Left lung (tissue), 10 donors: ENCODE measurements around the gene CREB5. TPM values are rescaled to one million over a fixed set of nuclear protein-coding genes. Genes with fewer than 3 reads are reported as not detected.

ENCODE experiments used
- ATAC-seq: fragments of 200-7000 bp; cut with Tn5 transposase; one replicate; pipeline ENCODE4 v1.9.1; 2020; ENCODE audit warnings: moderate library complexity
- DNase-seq, 4 donors: peaks; one replicate each; pipeline ENCODE4 v3.0.0-alpha.2; 2013 to 2020
- H3K27ac ChIP-seq, 2 donors: fragments of 200-600 bp; sonication (generic) in 1 of 2; one replicate each; pipeline versions ENCODE4 v1.5.0 to v1.8.0; 2020 to 2021
- H3K27me3 ChIP-seq, 2 donors: fragments of 200-600 bp; sonication (generic) in 1 of 2; one replicate each; pipeline versions ENCODE4 v1.5.0 to v1.8.0; 2020 to 2021
- H3K36me3 ChIP-seq, 2 donors: fragments of 200-600 bp; sonication (generic) in 1 of 2; one replicate each; pipeline versions ENCODE4 v1.5.0 to v1.8.0; 2020 to 2021
- H3K4me1 ChIP-seq, 2 donors: fragments of 200-600 bp; one replicate each; pipeline ENCODE4 v1.8.0; 2021
- H3K4me3 ChIP-seq, 2 donors: fragments of 200-600 bp; sonication (generic) in 1 of 2; one replicate each; pipeline versions ENCODE4 v1.5.0 to v1.8.0; 2020 to 2021; ENCODE audit warnings: mild to moderate bottlenecking in 1 of 2
- H3K9me3 ChIP-seq, 2 donors: fragments of 200-600 bp; sonication (generic) in 1 of 2; one replicate each; pipeline versions ENCODE4 v1.5.0 to v1.8.0; 2020 to 2021
- CTCF ChIP-seq, 2 donors: fragments of 200-600 bp; sonication (generic) in 1 of 2; IDR thresholded peaks; one replicate each; pipeline versions ENCODE4 v1.5.0 to v1.8.0; 2021; ENCODE audit warnings: antibody characterized with exemption in 2 of 2
- intact Hi-C, 2 donors: fragments of 100-400 bp; cut with DNase I; formaldehyde crosslinking; loops; one replicate each; pipeline versions ENCODE4 v1.11.2 to v1.14.2; 2022
- polyA plus RNA-seq, 6 donors: library from polyadenylated mRNA; unstranded; fragments of 120-200 nt; gene quantifications; one replicate each; pipeline ENCODE4 v1.2.1, GENCODE V29; 2013; ENCODE audit not compliant: insufficient read length in 6 of 6
- total RNA-seq, 2 donors: library from RNA; stranded (reverse); fragmentation: NEBNext Ultra II Directional; extraction: Animal tissue kit (Norgen Biotek cat#: 25700); gene quantifications; one replicate each; pipeline ENCODE4 v1.2.1, GENCODE V29; 2021
- donor health status: DM: no; HTN: yes; CAD: no.
- donor health status: DM: no; HTN: no; CAD: no.

CREB5 gene
- total and polyA plus RNA-seq, 8 donors = 6.6 to 19.9 (median 15.7) TPM

- Histone ChIP-seq H3K4me3 (peak overlapping the region; percentile 21 to 54), H3K4me1 (peaks cover 4 to 63% of the 10 kb centered on the region in 2 donors), H3K27ac (peak overlapping the region; percentile 83 to 89), H3K27me3 (no peaks in the 10 kb centered on the region), H3K9me3 (no peaks in the 10 kb centered on the region), H3K36me3 (no peaks in the 10 kb centered on the region)
- no peak for TF ChIP-seq CTCF (IDR thresholded peaks at IDR 0.05)
- ATAC-seq = peak; percentile 36
- peak in 2 of 4 donors; percentile 68 to 85 for DNase-seq
- intact Hi-C loops = no loop called here
These were observed 274.1 kb downstream of the CREB5 start for GRCh38 chr7:28686418-28686800.

- peak overlapping the region in 1 of 2 donors; percentile 54 for H3K4me3 ChIP-seq
These were observed 275.2 kb downstream of the CREB5 start for GRCh38 chr7:28687537-28687936.

DNA sequence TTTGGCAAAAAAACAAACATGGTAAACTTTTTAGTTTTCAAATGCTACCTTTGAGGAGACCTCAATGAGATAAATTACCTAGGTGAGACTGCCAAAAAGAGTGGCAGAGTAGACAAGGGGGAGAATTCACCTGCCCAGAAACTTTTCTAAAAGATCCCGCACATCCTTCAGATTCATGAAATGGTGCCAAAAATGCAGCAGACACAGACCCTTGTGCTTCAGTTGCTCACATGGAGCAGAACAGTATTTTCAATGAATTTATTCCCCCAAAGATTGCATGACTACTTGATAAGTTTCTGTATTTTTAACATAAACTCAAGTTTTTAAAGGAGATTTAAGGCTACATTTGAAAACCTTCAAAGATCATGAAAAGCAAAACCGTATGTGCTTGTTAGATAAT is 275.9 kb downstream of the CREB5 start:
- H3K9me3 ChIP-seq = no peaks in the 10 kb centered on the region
- intact Hi-C loops = no loop called here
- DNase-seq = no peak
- H3K27ac ChIP-seq = peak overlapping the region in 1 of 2 donors; percentile 41
- ATAC-seq = no peak
- peaks cover 4 to 56% of the 10 kb centered on the region in 2 donors for H3K4me1 ChIP-seq
- no peaks in the 10 kb centered on the region for H3K36me3 ChIP-seq
- H3K27me3 ChIP-seq = no peaks in the 10 kb centered on the region
- H3K4me3 ChIP-seq = no peak overlapping the region
- TF ChIP-seq CTCF (IDR thresholded peaks at IDR 0.05) = no peak

More at GRCh38 chr7:28687537-28687936, 275.2 kb downstream of the CREB5 start:
- TF ChIP-seq CTCF (IDR thresholded peaks at IDR 0.05) = no peak
- Histone ChIP-seq H3K27ac (peak overlapping the region in 1 of 2 donors; percentile 41), H3K36me3 (no peaks in the 10 kb centered on the region), H3K27me3 (no peaks in the 10 kb centered on the region), H3K4me1 (peaks cover 4 to 56% of the 10 kb centered on the region in 2 donors), H3K9me3 (no peaks in the 10 kb centered on the region)
- no peak for DNase-seq
- ATAC-seq = no peak
- intact Hi-C loops = no loop called here

- Histone ChIP-seq H3K36me3 (no peaks in the 10 kb centered on the region), H3K9me3 (no peaks in the 10 kb centered on the region), H3K4me1 (peaks cover 4 to 54% of the 10 kb centered on the region in 2 donors), H3K27ac (no peak overlapping the region), H3K27me3 (no peaks in the 10 kb centered on the region), H3K4me3 (no peak overlapping the region)
- no peak for TF ChIP-seq CTCF (IDR thresholded peaks at IDR 0.05)
- ATAC-seq (no peak), DNase-seq (no peak)
- intact Hi-C loops = no loop called here
These were observed 276.3 kb downstream of the CREB5 start for GRCh38 chr7:28688651-28689050.

DNA sequence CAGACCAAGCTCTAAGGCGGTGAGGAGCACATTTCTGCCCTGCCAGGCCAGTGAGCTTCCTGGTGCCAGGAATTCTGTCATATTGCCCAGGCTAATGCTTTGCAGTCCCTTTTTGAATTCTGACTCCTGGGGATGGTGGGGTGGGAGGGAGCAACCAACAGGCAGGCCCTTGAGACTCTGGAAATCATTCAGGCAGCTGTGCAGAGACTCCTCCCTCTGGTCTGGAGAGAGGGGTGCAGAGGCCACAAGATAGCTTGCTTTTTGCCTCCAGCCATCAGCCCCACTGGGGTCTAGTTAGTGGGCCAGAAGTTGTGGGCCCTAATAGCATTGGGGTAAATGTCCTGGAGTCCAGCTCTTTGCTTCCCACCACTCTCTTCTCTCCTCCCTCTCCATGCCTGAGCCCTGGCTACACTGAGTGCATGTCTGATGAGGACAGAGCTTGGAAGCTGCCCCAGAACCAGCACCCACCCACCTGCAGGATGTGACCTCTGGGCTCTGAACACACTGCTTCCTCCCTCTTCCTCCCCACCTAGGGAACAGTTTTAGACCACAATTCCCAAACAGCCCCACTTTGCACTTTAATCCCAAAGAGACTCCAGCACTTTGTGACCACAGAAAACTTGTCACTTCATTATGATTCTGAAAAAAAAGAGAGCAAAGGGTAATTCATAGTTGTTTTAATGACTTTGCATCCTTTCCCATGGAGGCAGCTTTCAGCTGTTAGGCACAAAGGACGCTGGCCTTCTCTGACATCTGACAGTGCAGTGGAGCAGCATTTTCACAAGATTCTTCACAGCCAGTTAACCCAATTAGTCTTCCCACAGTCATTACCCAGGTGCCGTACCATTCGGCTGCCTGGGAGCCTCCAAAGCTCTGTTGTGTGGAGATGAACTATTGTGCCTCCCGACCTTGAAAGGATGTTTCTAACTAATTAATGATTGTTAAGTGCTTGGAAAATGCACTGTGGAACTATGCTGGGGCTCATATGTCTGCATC is 283.3 kb downstream of the CREB5 start:
- TF ChIP-seq CTCF (IDR thresholded peaks at IDR 0.05) = no peak
- intact Hi-C loops = no loop called here
- H3K27ac ChIP-seq = no peak overlapping the region
- H3K9me3 ChIP-seq = no peaks in the 10 kb centered on the region
- no peaks in the 10 kb centered on the region for H3K27me3 ChIP-seq
- H3K4me3 ChIP-seq = no peak overlapping the region
- peak; percentile 25 for ATAC-seq
- no peaks in the 10 kb centered on the region for H3K36me3 ChIP-seq
- no peak for DNase-seq
- H3K4me1 ChIP-seq = peaks cover 0 to 23% of the 10 kb centered on the region in 2 donors
